MM.1S (cell line): ENCODE data around the gene RBFOX2.

Experiments used
- DNase-seq: peaks from one replicate; pipeline ENCODE4 v3.0.0-alpha.2; 2015
- H2AFZ ChIP-seq: fragments of 300-600 bp; sonication (generic); 2 replicates; pipeline ENCODE4 v1.6.0; 2016; ENCODE audit warnings: antibody characterized with exemption, low read length
- H3F3A ChIP-seq: fragments of 300-600 bp; sonication (generic); 2 replicates; pipeline ENCODE4 v1.6.1; 2016; ENCODE audit warnings: mild to moderate bottlenecking, antibody characterized with exemption, low read length, moderate library complexity, mixed read lengths; ENCODE audit not compliant: insufficient read depth
- H3K27ac ChIP-seq: fragments of 300-600 bp; sonication (generic); 2 replicates; pipeline ENCODE4 v1.5.1; 2016; ENCODE audit warnings: mild to moderate bottlenecking, low read length
- H3K27me3 ChIP-seq: fragments of 300-600 bp; sonication (generic); replicated peaks from 2 replicates; pipeline ENCODE4 v1.6.0; 2016; ENCODE audit warnings: low read length; ENCODE audit not compliant: insufficient read depth
- H3K36me3 ChIP-seq: fragments of 300-600 bp; sonication (generic); replicated peaks from 2 replicates; pipeline ENCODE4 v1.6.1; 2016; ENCODE audit warnings: mild to moderate bottlenecking, low read length, mixed read lengths; ENCODE audit not compliant: insufficient read depth
- H3K4me1 ChIP-seq: fragments of 300-600 bp; sonication (generic); 2 replicates; pipeline ENCODE4 v1.6.1; 2016; ENCODE audit warnings: low read length, mixed read lengths
- H3K4me2 ChIP-seq: fragments of 300-600 bp; sonication (generic); 2 replicates; pipeline ENCODE4 v1.6.0; 2016; ENCODE audit warnings: low read depth, low read length
- H3K4me3 ChIP-seq: fragments of 300-600 bp; sonication (generic); 2 replicates; pipeline ENCODE4 v1.5.1; 2016; ENCODE audit warnings: low read length, mixed read lengths
- H3K79me2 ChIP-seq: fragments of 300-600 bp; sonication (generic); 2 replicates; pipeline ENCODE4 v1.6.1; 2016; ENCODE audit warnings: mixed run types, low read length, mixed read lengths
- H3K9ac ChIP-seq: fragments of 300-600 bp; sonication (generic); 2 replicates; pipeline ENCODE4 v1.6.1; 2016; ENCODE audit warnings: low read length, mixed read lengths
- H3K9me2 ChIP-seq: fragments of 300-600 bp; sonication (generic); replicated peaks from 2 replicates; pipeline ENCODE4 v1.6.1; 2016; ENCODE audit warnings: mild to moderate bottlenecking, low read length, mixed read lengths; ENCODE audit not compliant: insufficient read depth
- H3K9me3 ChIP-seq: fragments of 300-600 bp; sonication (generic); replicated peaks from 2 replicates; pipeline ENCODE4 v1.6.1; 2016; ENCODE audit warnings: mild to moderate bottlenecking, low read length, mixed read lengths; ENCODE audit not compliant: insufficient read depth
- H4K20me1 ChIP-seq: fragments of 300-600 bp; sonication (generic); 2 replicates; pipeline ENCODE4 v1.6.1; 2016; ENCODE audit warnings: mild to moderate bottlenecking, low read length, moderate library complexity, mixed read lengths; ENCODE audit not compliant: insufficient read depth
- EZH2 ChIP-seq: fragments of 300-600 bp; sonication (generic); optimal IDR thresholded peaks from 2 replicates; pipeline ENCODE3; 2017; ENCODE audit warnings: low read depth, mild to moderate bottlenecking, antibody characterized with exemption, low read length, mixed read lengths
- EZH2phosphoT487 ChIP-seq: fragments of 300-600 bp; sonication (generic); IDR thresholded peaks from 2 replicates; pipeline ENCODE4 v1.6.1; 2018; ENCODE audit warnings: antibody characterized with exemption, low read length
- TF ChIP-seq, protein P1 (sequence below): fragments of 300-600 bp; sonication (generic); IDR thresholded peaks from 2 replicates; pipeline ENCODE4 v1.5.1; 2016; ENCODE audit warnings: antibody characterized with exemption, low read length, mixed read lengths

The RBFOX2 gene

DNA sequence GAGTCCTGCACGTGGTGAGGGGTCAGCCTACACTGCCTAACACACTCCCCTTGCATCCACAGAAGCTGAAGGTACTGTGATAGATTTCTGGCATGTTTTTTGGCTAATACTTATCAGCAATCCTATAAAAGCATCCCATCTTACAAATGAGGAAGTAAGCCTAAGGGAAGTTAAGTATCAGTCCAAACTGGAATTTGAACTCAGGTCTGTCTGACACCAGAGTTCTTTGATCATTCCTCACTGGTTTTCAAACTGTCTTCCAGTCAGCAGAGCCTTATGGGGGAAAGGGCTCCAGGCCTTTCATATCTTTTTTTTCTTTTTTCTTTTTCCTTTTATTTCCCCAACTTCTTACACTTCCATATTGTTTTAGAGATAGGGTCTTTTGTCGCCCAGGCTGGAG, 105.6 kb downstream of the RBFOX2 start:
- Histone ChIP-seq H3K27me3 (no peaks in the 10 kb centered on the region), H2AFZ (no peak overlapping the region), H3K9me3 (no peaks in the 10 kb centered on the region), H3K36me3 (no peaks in the 10 kb centered on the region), H3K27ac (no peak overlapping the region), H3K4me1 (peaks cover 9% of the 10 kb centered on the region), H3K4me3 (no peak overlapping the region), H3K9me2 (no peaks in the 10 kb centered on the region), H3K4me2 (no peak overlapping the region), H4K20me1 (no peaks in the 10 kb centered on the region), H3F3A (no peaks in the 10 kb centered on the region), H3K79me2 (no peaks in the 10 kb centered on the region), H3K9ac (no peak overlapping the region)
- no peak for DNase-seq
- no peak for TF ChIP-seq EZH2
- TF ChIP-seq EZH2phosphoT487, result no peak

DNA sequence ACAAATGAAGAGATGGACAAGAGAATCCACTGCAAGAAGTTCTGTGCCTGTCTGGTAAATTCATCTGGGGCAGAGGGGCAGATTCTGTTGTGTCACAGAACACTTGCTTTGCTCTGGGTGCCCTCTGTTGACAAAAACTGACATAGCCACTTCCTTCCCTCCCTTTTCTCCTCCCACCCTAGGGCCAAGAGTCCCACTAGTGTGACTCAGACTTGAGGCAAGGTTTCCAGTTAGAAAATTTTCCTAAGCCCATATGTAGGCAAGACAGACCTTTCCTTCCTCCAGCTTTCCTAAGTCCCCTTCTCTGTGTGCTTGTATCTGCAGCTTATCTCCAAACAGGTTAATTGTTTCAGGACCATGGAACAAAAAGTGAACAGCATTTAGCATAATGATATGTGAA, 106.8 kb downstream of the RBFOX2 start:
- H3K27me3 ChIP-seq, result no peaks in the 10 kb centered on the region
- no peak overlapping the region for H3K4me2 ChIP-seq
- H3K9me3 ChIP-seq, result no peaks in the 10 kb centered on the region
- peaks cover 9% of the 10 kb centered on the region for H3K4me1 ChIP-seq
- no peak overlapping the region for H3K4me3 ChIP-seq
- H3K9me2 ChIP-seq, result no peaks in the 10 kb centered on the region
- TF ChIP-seq, protein P1, sequence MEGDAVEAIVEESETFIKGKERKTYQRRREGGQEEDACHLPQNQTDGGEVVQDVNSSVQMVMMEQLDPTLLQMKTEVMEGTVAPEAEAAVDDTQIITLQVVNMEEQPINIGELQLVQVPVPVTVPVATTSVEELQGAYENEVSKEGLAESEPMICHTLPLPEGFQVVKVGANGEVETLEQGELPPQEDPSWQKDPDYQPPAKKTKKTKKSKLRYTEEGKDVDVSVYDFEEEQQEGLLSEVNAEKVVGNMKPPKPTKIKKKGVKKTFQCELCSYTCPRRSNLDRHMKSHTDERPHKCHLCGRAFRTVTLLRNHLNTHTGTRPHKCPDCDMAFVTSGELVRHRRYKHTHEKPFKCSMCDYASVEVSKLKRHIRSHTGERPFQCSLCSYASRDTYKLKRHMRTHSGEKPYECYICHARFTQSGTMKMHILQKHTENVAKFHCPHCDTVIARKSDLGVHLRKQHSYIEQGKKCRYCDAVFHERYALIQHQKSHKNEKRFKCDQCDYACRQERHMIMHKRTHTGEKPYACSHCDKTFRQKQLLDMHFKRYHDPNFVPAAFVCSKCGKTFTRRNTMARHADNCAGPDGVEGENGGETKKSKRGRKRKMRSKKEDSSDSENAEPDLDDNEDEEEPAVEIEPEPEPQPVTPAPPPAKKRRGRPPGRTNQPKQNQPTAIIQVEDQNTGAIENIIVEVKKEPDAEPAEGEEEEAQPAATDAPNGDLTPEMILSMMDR, result peak; percentile 80
- no peak for TF ChIP-seq EZH2
- DNase-seq, result peak; percentile 75
- no peaks in the 10 kb centered on the region for H3K36me3 ChIP-seq
- no peak overlapping the region for H3K27ac ChIP-seq
- no peak overlapping the region for H2AFZ ChIP-seq
- no peaks in the 10 kb centered on the region for H3K79me2 ChIP-seq
- no peaks in the 10 kb centered on the region for H3F3A ChIP-seq
- H4K20me1 ChIP-seq, result no peaks in the 10 kb centered on the region
- H3K9ac ChIP-seq, result no peak overlapping the region

DNA sequence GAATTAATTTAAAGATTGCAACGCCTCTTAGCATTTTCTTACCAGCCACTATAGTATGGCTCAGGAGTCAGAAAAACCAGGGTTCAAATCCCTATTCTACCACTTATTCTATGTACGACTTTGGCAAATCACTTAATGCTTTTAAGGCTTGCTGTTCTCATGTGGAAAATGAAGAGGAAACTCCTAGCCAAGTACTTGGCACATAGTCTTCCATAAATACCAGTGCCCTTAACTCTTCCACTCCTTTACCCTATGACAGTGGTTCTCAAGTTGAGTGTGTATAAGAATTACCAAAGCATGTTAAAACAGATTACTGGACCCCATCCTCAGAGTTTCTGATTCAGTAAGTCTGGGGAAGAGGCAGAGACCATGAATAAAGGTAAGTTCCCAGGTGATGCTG, 107.6 kb downstream of the RBFOX2 start:
- no peak overlapping the region for H2AFZ ChIP-seq
- H3K27ac ChIP-seq, result no peak overlapping the region
- no peaks in the 10 kb centered on the region for H3K36me3 ChIP-seq
- no peaks in the 10 kb centered on the region for H3K9me3 ChIP-seq
- H3K4me2 ChIP-seq, result no peak overlapping the region
- H4K20me1 ChIP-seq, result no peaks in the 10 kb centered on the region
- H3K79me2 ChIP-seq, result no peaks in the 10 kb centered on the region
- no peaks in the 10 kb centered on the region for H3K27me3 ChIP-seq
- no peak for DNase-seq
- H3K9me2 ChIP-seq, result no peaks in the 10 kb centered on the region
- H3F3A ChIP-seq, result no peaks in the 10 kb centered on the region
- H3K4me3 ChIP-seq, result no peak overlapping the region
- TF ChIP-seq, protein P1, result no peak
- TF ChIP-seq EZH2phosphoT487 (no peak), EZH2 (no peak)
- H3K4me1 ChIP-seq, result peaks cover 9% of the 10 kb centered on the region
- H3K9ac ChIP-seq, result no peak overlapping the region

DNA sequence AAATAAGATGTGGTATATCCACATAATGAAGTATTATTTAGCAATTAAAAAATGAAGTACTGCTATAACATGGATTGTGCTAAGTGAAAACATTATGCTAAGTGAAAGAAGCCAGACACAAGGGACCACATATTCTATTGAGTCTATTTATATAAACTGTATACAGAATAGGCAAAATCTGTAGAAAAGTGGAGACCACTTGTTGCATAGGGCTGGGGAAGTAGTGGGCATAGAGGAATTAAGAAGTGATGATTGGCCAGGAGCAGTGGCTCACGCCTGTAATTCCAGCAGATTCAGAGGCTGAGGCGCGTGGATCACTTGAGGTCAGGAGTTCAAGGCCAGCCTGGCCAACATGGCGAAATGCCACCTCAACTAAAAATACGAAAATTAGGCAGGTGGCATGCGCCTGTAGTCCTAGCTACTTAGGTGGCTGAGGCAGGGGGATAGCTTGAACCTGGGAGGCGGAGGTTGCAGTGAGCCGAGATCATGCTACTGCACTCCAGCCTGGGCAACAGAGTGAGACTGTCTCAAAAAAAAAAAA, 109.6 kb downstream of the RBFOX2 start:
- Histone ChIP-seq H3K79me2 (no peaks in the 10 kb centered on the region), H2AFZ (no peak overlapping the region), H3K4me1 (peaks cover 16% of the 10 kb centered on the region), H3K9me2 (no peaks in the 10 kb centered on the region), H3K4me2 (no peak overlapping the region), H3K27me3 (no peaks in the 10 kb centered on the region), H3K27ac (no peak overlapping the region), H3F3A (no peaks in the 10 kb centered on the region), H3K9me3 (no peaks in the 10 kb centered on the region), H3K36me3 (no peaks in the 10 kb centered on the region), H3K4me3 (no peak overlapping the region), H4K20me1 (no peaks in the 10 kb centered on the region), H3K9ac (no peak overlapping the region)
- no peak for DNase-seq
- TF ChIP-seq, protein P1, result no peak
- TF ChIP-seq EZH2phosphoT487 (no peak), EZH2 (no peak)
